Parathyroid adenoma (tissue), 2 donors: ENCODE data around the gene EPHA4.

Experiments used
- H2AFZ ChIP-seq: fragments of 300-600 bp; sonication (generic); one replicate; pipeline ENCODE4 v1.7.0; 2017; ENCODE audit warnings: antibody characterized with exemption, mild to moderate bottlenecking
- H3K27ac ChIP-seq: fragments of 300-600 bp; sonication (generic); one replicate; pipeline ENCODE4 v1.7.0; 2017
- H3K27me3 ChIP-seq: fragments of 300-600 bp; sonication (generic); one replicate; pipeline ENCODE4 v1.7.0; 2017; ENCODE audit warnings: low read length; ENCODE audit not compliant: control insufficient read depth, insufficient read depth
- H3K36me3 ChIP-seq: fragments of 300-600 bp; sonication (generic); one replicate; pipeline ENCODE4 v1.7.0; 2017; ENCODE audit warnings: low read length; ENCODE audit not compliant: control insufficient read depth, insufficient read depth
- H3K4me1 ChIP-seq: fragments of 300-600 bp; sonication (generic); one replicate; pipeline ENCODE4 v1.7.0; 2017; ENCODE audit warnings: control low read depth
- H3K4me2 ChIP-seq: fragments of 300-600 bp; sonication (generic); one replicate; pipeline ENCODE4 v1.7.0; 2017; ENCODE audit warnings: low read length
- H3K4me3 ChIP-seq: fragments of 300-600 bp; sonication (generic); one replicate; pipeline ENCODE4 v1.7.0; 2017; ENCODE audit warnings: low read depth, low read length
- H3K79me2 ChIP-seq: fragments of 300-600 bp; sonication (generic); one replicate; pipeline ENCODE4 v1.7.0; 2017; ENCODE audit warnings: control low read depth
- H3K9ac ChIP-seq: fragments of 300-600 bp; sonication (generic); one replicate; pipeline ENCODE4 v1.7.0; 2017; ENCODE audit warnings: mild to moderate bottlenecking
- H3K9me3 ChIP-seq: fragments of 300-600 bp; sonication (generic); one replicate; pipeline ENCODE4 v1.7.0; 2017; ENCODE audit warnings: low read length; ENCODE audit not compliant: control insufficient read depth
- CTCF ChIP-seq: fragments of 300-600 bp; sonication (generic); IDR thresholded peaks from one replicate; pipeline ENCODE4 v1.7.0; 2017; ENCODE audit warnings: antibody characterized with exemption, mild to moderate bottlenecking
- donor health status: primary hyperparathyroidism.

EPHA4 gene

DNA sequence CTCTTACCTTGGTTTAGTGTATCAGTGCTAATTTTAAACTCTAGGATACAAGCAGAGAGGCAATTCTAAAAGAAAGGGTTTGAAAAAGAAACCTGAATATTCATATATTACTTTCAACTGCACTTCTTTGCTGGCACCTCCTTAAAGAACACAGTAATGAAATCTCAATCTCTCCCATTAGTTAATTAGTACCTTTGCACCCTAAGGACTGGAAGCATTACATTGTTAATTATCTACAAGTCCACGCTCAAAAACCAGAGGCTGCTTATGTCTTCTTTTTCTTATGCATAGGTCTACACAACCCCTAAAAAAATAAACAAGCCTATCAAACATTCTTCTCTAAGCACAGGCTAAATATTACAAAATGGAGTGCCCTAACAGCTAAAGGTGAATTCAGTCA, 20.2 kb downstream of the EPHA4 start:
- no peak overlapping the region for H3K27ac ChIP-seq
- no peaks in the 10 kb centered on the region for H3K9me3 ChIP-seq
- no peaks in the 10 kb centered on the region for H3K36me3 ChIP-seq
- no peak overlapping the region for H3K9ac ChIP-seq
- H3K4me1 ChIP-seq: no peaks in the 10 kb centered on the region
- H3K27me3 ChIP-seq: no peaks in the 10 kb centered on the region
- TF ChIP-seq CTCF: no peak
- no peak overlapping the region for H3K4me2 ChIP-seq
- H3K79me2 ChIP-seq: no peaks in the 10 kb centered on the region
- H3K4me3 ChIP-seq: no peak overlapping the region
- no peak overlapping the region for H2AFZ ChIP-seq

DNA sequence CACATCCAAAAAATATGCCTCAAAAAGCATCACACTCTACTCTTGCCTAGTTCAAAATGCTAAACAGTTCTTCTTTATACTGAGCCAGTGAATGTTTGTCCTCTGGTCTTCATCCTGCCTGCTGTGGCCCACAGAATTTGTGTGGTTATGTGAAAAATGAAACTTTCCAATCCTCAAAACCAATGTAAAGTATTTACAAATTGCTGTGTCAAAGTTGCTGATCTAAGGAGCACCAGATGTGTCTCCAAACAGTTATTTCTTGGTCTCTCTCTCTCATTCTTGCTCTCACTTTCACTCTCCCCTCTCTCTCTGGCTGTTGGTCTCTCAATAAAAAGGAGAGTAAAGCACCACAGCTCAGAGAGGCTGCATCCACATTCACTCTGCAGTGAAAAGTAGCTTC, 23.0 kb downstream of the EPHA4 start:
- Histone ChIP-seq H3K4me2 (no peak overlapping the region), H3K79me2 (no peaks in the 10 kb centered on the region), H2AFZ (no peak overlapping the region), H3K27me3 (no peaks in the 10 kb centered on the region), H3K36me3 (no peaks in the 10 kb centered on the region), H3K9ac (no peak overlapping the region), H3K4me1 (no peaks in the 10 kb centered on the region), H3K27ac (no peak overlapping the region), H3K4me3 (no peak overlapping the region), H3K9me3 (no peaks in the 10 kb centered on the region)
- no peak for TF ChIP-seq CTCF

DNA sequence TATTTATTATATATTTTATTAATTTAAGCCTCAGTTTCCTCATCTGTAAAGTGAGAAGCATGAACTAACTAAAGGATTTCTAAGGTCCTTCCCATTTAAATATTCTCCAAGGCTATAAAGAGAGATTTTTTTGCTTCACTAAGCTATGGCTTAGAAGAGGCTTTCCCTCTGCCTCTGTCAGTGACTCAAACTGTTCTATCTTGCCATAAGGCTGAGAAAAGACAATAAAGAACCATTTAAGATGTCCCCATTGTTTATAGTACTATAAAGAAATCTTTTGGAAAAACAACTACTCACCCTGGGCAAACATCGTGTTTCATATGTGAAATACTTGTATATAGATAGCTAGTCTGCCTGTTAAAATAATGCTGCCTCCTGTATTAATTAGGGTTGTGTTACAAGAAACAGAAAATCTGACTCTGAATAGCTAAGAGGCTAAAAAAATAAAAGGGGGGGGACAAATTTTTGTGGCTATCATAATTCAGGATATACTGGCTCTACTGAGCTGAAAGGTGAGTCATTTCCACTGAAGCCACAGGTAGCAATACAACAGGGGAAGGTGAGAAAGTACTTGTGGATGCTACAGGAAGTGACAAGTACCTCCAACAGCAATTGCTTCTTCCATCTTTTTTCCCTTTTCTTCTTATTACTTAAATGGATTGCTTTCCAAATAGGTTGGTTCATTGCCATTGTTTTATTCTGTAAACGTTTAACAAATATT, 25.4 kb downstream of the EPHA4 start:
- H3K9ac ChIP-seq: no peak overlapping the region
- no peak for TF ChIP-seq CTCF
- H3K4me1 ChIP-seq: no peaks in the 10 kb centered on the region
- no peak overlapping the region for H3K4me2 ChIP-seq
- no peak overlapping the region for H3K27ac ChIP-seq
- no peak overlapping the region for H3K4me3 ChIP-seq
- H3K9me3 ChIP-seq: no peaks in the 10 kb centered on the region
- no peaks in the 10 kb centered on the region for H3K79me2 ChIP-seq
- no peak overlapping the region for H2AFZ ChIP-seq
- H3K27me3 ChIP-seq: no peaks in the 10 kb centered on the region
- no peaks in the 10 kb centered on the region for H3K36me3 ChIP-seq

- Histone ChIP-seq H3K4me2 (no peak overlapping the region), H3K4me1 (no peaks in the 10 kb centered on the region), H2AFZ (no peak overlapping the region), H3K79me2 (no peaks in the 10 kb centered on the region), H3K27me3 (no peaks in the 10 kb centered on the region), H3K9ac (no peak overlapping the region), H3K27ac (no peak overlapping the region), H3K36me3 (no peaks in the 10 kb centered on the region), H3K4me3 (no peak overlapping the region), H3K9me3 (no peaks in the 10 kb centered on the region)
- no peak for TF ChIP-seq CTCF
Measured at GRCh38 chr2:221541131-221541735, 30.9 kb downstream of the EPHA4 start.

DNA sequence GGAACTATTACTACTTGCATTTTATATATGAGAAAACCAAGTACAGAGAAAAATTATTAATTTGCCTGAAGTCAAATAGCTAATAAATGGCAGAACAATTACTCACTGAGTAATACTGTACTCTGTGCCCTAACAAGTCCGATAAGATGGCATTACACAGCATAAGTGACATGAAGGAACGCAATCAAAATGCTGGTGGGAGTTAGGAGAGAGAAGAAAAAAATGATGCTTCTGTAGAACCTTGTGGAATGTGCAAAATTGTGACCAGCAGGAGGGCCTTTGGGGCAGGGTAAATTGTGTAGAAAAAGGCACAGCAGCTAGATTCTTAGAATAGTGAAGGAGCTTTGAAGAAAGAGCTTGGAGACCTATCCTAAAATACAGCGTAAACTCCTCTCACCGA, 32.9 kb downstream of the EPHA4 start:
- Histone ChIP-seq H3K79me2 (no peaks in the 10 kb centered on the region), H3K9ac (no peak overlapping the region), H3K27ac (no peak overlapping the region), H3K27me3 (no peaks in the 10 kb centered on the region), H3K4me1 (no peaks in the 10 kb centered on the region), H3K36me3 (no peaks in the 10 kb centered on the region), H3K9me3 (no peaks in the 10 kb centered on the region), H3K4me2 (no peak overlapping the region), H2AFZ (no peak overlapping the region), H3K4me3 (no peak overlapping the region)
- no peak for TF ChIP-seq CTCF
